ENCODE data around the gene SMIM27. TPM values are rescaled to one million over a fixed set of nuclear protein-coding genes. Genes with fewer than 3 reads are reported as not detected.

The SMIM27 gene
- total and polyA plus RNA-seq, 12 donors: 2.6 to 34.3 (median 17.6) TPM

DNA sequence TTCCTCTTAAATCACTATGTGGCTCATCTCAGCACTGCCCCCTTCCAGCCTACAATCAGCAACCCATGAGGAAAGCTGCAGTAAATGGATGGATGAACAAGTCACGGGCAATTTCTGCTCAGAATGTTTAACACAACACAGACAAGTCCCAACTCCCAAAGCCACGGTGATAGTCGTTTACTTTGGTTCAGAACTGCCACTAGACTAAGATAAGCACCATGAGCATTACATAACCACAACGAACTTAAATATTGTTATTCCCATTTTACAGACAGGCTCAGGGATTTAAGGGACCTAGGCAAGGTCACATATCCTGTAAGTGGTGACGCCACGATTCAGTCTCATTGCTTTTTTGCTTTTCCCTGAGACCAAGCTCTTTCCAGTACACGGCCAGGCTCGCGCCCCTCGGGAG, 2.0 kb upstream of the SMIM27 start:
- Histone ChIP-seq H3K36me3 (replicated peaks in 1 of 2) (no peaks in the 10 kb centered on the region), H3K4me3 (peak overlapping the region; percentile 10 to 86 (median 66)), H3K9me3 (replicated peaks in 1 of 3) (no peaks in the 10 kb centered on the region), H3K4me1 (replicated peaks in 1 of 2) (peaks cover 0 to 30% of the 10 kb centered on the region in 2 donors), H3K27ac (peak overlapping the region; percentile 92 to 99 (median 96)), H3K27me3 (no peaks in the 10 kb centered on the region)
- intact Hi-C loops (cut with DNase I): no loop called here
- no peak for TF ChIP-seq POLR2A (IDR thresholded peaks at IDR 0.05)
- TF ChIP-seq, protein P1, sequence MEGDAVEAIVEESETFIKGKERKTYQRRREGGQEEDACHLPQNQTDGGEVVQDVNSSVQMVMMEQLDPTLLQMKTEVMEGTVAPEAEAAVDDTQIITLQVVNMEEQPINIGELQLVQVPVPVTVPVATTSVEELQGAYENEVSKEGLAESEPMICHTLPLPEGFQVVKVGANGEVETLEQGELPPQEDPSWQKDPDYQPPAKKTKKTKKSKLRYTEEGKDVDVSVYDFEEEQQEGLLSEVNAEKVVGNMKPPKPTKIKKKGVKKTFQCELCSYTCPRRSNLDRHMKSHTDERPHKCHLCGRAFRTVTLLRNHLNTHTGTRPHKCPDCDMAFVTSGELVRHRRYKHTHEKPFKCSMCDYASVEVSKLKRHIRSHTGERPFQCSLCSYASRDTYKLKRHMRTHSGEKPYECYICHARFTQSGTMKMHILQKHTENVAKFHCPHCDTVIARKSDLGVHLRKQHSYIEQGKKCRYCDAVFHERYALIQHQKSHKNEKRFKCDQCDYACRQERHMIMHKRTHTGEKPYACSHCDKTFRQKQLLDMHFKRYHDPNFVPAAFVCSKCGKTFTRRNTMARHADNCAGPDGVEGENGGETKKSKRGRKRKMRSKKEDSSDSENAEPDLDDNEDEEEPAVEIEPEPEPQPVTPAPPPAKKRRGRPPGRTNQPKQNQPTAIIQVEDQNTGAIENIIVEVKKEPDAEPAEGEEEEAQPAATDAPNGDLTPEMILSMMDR (IDR thresholded peaks at IDR 0.05): no peak
- 2 to 7% (median 4%) methylated on average over 6 to 10 of the region's 10 CpGs for WGBS, 4 donors
- no peak for DNase-seq

DNA sequence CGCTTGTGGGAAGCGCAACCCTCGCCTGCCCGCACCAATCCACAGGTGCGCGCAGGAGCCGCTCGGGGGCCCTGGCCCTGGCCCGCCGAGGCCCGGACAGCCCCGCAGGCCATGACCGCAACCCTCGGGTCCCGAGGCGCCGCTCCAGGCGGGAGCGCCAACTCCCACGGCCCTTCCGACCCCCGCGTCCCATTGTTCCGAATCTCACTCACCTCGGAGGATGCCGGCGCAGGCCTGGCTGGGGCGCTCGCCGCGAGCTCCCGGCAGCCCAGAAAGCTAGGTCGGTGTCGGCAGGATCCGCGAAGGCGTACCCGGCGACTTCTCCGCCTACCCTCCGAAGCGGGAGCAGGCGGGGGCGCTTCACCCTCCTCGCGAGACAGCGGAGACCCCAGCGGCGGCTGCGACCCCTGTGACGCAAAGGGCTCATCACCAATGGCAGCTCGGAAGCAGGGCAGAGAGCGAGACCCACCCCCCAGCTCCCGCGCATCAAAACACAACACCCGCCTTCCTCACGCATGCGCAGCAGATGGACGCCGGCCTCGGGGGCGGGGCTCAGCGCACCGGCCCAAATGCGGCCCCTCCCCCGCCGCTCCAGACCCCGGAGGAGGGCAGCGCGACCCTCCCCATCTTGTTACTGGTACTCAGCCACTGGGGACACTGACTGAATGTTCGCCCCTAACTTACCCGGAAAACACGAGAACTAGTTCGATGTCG, 1.4 kb upstream of the SMIM27 start:
- TF ChIP-seq, protein P1 (IDR thresholded peaks at IDR 0.05): no peak
- peak in 1 of 2 donors; percentile 53 for TF ChIP-seq POLR2A (IDR thresholded peaks at IDR 0.05)
- peak overlapping the region; percentile 92 to 99 (median 96) for H3K27ac ChIP-seq
- 0 to 1% (median 0%) methylated on average over 7 to 75 of the region's 75 CpGs for WGBS, 4 donors
- peaks cover 0 to 27% of the 10 kb centered on the region in 2 donors for H3K4me1 ChIP-seq (replicated peaks in 1 of 2)
- peak; percentile 91 to 98 (median 94) for DNase-seq
- H3K36me3 ChIP-seq (replicated peaks in 1 of 2): no peaks in the 10 kb centered on the region
- no peaks in the 10 kb centered on the region for H3K27me3 ChIP-seq
- intact Hi-C loops (cut with DNase I): no loop called here
- H3K9me3 ChIP-seq (replicated peaks in 1 of 3): no peaks in the 10 kb centered on the region
- H3K4me3 ChIP-seq: peak overlapping the region; percentile 10 to 86 (median 66)

DNA sequence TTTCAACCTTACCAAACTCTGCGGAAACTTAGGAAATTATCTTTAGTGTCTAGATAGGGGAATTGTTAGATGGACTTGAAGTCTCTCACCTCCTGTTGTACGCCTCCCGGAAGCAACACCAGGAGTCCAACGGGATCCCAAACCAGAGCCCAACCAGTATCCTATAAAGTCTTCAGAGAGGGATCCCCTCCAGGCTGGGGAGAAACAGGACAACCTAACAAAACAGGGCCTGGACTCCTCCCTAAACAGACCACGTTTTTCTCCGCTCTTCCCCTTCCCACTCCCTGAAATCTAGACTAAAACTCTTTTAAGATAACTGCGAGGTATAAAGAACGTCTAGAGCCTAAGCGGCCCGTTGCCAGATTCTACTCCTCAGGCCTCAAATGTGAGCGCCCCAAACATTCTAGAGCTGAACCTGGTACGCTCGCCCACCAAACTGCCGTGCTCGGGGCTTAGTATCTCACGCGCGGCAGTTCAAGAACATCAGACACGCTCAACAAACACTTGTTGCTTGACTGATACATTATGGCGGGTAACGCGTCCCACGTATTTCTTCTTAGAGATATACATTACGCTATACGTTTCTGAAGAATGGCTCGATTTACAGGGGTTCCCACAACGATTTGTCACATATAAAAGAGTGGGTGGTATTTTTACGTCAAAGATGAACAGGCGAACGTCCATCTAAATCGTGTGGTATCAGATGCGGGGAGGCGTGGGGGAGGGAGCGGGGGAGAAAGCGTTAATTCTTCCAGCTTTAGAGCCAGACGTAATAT, 663 bp upstream of the SMIM27 start:
- DNase-seq: peak; percentile 34 to 74 (median 60)
- intact Hi-C loops (cut with DNase I): no loop called here
- H3K36me3 ChIP-seq (replicated peaks in 1 of 2): no peaks in the 10 kb centered on the region
- peak overlapping the region; percentile 61 to 86 (median 74) for H3K4me3 ChIP-seq
- peaks cover 0 to 21% of the 10 kb centered on the region in 2 donors for H3K4me1 ChIP-seq (replicated peaks in 1 of 2)
- H3K27ac ChIP-seq: peak overlapping the region; percentile 92 to 99 (median 96)
- WGBS, 4 donors: 0 to 1% (median 0%) methylated on average over 35 to 36 of the region's 36 CpGs
- H3K9me3 ChIP-seq (replicated peaks in 1 of 3): no peaks in the 10 kb centered on the region
- TF ChIP-seq, protein P1 (IDR thresholded peaks at IDR 0.05): no peak
- TF ChIP-seq POLR2A (IDR thresholded peaks at IDR 0.05): peak in 1 of 2 donors; percentile 13
- no peaks in the 10 kb centered on the region for H3K27me3 ChIP-seq

DNA sequence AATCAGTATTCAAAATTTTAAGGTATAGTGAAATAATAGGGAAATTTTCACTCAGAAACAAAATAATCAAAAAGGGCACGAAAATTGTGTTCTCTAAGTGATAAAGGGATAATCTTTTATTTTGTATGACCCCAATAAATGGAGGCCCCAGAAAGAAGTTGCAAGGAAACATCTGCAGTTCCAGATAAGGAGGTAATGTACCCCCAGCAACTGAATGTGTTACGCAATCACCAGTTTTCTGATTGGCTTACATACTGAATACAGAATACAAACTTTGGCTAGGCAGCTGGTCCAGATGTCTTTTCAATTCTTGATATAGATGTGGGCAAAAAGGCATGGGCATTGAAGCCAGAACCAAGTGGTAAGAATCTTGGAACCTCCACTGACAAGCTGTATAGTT, 2.0 kb downstream of the SMIM27 start:
- Histone ChIP-seq H3K9me3 (replicated peaks in 1 of 3) (no peaks in the 10 kb centered on the region), H3K4me1 (replicated peaks in 1 of 2) (peaks cover 5 to 28% of the 10 kb centered on the region in 2 donors), H3K27ac (no peak overlapping the region), H3K4me3 (no peak overlapping the region), H3K27me3 (no peaks in the 10 kb centered on the region), H3K36me3 (replicated peaks in 1 of 2) (no peaks in the 10 kb centered on the region)
- 77 to 86% (median 81%) methylated on average over 2 of the region's 2 CpGs for WGBS, 4 donors
- no peak for DNase-seq
- intact Hi-C loops (cut with DNase I): no loop called here
- TF ChIP-seq, protein P1 (IDR thresholded peaks at IDR 0.05): no peak
- no peak for TF ChIP-seq POLR2A (IDR thresholded peaks at IDR 0.05)
